Neuron (in vitro differentiated cells): ENCODE measurements around the gene LTK.

ENCODE experiments used
- H2AFZ ChIP-seq: one replicate; pipeline ENCODE4 v1.6.1; 2013; ENCODE audit warnings: low read depth, mild to moderate bottlenecking, inconsistent platforms, low read length, moderate library complexity
- H3K27me3 ChIP-seq: one replicate; pipeline ENCODE4 v1.6.1; 2013; ENCODE audit warnings: low read length; ENCODE audit not compliant: insufficient read depth
- H3K36me3 ChIP-seq: one replicate; pipeline ENCODE4 v1.6.1; 2013; ENCODE audit warnings: low read length; ENCODE audit not compliant: insufficient read depth
- H3K4me1 ChIP-seq: one replicate; pipeline ENCODE4 v1.6.1; 2013; ENCODE audit warnings: low read length; ENCODE audit not compliant: insufficient read depth
- H3K4me3 ChIP-seq: 2 replicates; pipeline ENCODE4 v1.5.1; 2013; ENCODE audit warnings: mild to moderate bottlenecking, low read length, moderate library complexity
- H3K9me3 ChIP-seq: one replicate; pipeline ENCODE4 v1.6.1; 2013; ENCODE audit warnings: low read length

The LTK gene

DNA sequence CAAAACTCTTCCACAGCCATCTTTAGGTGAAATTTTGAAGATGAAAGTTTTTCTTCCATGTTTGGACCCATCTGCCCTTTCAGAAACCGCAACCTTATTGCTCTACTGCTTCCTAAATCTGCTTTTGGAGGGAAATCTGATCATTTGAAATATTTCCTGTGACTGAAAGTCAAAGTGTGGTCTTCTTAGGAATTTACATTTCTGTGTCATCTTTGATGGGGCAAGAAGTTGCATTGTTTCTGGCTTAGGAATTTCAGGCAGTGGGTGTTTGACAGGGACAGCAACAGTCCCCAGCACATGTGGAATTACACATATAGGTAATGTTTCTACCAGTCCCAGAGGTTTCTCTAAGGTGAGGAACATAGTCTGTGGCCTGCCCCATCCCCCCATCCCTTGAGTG is 40.1 kb upstream of the LTK start:
- Histone ChIP-seq H3K36me3 (no peaks in the 10 kb centered on the region), H3K4me1 (peaks cover 10% of the 10 kb centered on the region), H3K4me3 (no peak overlapping the region), H3K27me3 (peaks cover 3% of the 10 kb centered on the region), H3K9me3 (no peaks in the 10 kb centered on the region), H2AFZ (no peak overlapping the region)

DNA sequence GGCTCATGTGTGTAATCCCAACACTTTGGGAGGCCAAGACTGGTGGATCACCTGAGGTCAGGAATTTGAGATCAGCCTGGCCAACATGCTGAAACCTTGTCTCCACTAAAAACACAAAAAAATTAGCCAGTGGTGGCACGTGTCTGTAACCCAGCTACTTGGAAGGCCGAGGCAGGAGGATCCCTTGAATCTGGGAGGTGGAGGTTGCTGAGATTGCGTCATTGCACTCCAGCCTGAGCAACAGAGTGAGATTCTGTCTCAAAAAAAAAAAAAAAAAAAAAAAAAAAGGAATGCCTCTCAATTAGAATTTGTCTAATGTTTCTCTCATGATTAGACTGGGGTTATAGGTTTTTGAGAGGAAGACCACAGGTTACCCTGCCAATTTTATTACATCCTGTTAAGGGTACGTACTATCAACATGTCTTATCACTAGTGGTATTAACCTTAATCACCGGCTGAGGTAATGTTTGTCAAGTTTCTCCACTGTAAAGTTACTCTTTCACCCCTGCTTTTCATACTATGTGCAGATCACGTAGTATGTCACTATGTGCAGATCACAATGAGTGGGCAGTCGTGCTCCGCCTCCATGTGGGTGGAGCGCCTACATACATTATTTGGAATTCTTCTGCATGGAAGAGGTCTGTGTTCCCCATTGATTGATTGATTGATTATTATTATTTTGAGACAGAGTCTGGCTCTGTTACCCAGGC is 36.6 kb upstream of the LTK start:
- Histone ChIP-seq H3K36me3 (no peaks in the 10 kb centered on the region), H3K27me3 (peaks cover 3% of the 10 kb centered on the region), H3K4me3 (no peak overlapping the region), H3K4me1 (no peaks in the 10 kb centered on the region), H2AFZ (no peak overlapping the region), H3K9me3 (no peaks in the 10 kb centered on the region)

DNA sequence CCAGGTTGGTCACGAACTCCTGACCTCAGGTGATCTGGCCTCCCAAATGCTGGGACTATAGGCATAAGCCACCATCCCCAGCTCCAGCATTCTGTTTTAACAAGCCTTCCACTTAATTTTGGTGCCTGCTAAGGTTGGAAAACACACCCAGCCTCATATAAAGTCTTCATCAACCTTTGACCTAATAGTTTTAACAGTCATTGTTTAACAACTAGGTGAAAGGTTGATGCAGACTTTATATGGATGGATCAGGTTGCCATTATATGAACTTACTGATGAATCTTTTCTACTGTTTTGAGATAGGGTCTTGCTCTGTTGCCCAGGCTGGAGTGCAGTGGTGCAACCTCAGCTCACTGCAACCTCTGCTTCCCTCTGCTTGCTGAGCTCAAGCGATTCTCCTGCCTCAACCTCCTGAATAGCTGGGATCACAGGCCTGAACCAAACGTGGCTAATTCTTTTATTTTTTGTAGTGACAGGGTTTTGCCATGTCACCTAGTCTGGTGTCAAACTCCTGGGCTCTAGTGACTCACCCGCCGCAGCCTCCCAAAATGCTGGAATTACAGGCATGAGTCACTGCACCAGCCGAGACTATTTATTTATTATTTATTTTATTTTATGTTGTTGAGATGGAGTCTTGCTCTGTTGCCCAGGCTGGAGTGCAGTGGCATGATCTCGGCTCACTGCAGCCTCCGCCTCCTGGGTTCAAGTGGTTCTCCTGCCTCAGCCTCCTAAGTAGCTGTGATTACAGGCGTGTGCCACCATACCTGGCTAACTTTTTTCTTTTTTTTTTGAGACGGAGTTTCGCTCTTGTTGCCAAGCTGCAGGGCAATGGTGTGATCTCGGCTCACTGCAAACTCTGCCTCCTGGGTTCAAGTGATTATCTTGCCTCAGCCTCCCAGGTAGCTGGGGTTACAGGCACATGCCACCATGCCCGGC is 33.5 kb upstream of the LTK start:
- H3K4me1 ChIP-seq: no peaks in the 10 kb centered on the region
- H3K36me3 ChIP-seq: no peaks in the 10 kb centered on the region
- no peak overlapping the region for H2AFZ ChIP-seq
- H3K9me3 ChIP-seq: no peaks in the 10 kb centered on the region
- no peak overlapping the region for H3K4me3 ChIP-seq
- H3K27me3 ChIP-seq: no peaks in the 10 kb centered on the region

DNA sequence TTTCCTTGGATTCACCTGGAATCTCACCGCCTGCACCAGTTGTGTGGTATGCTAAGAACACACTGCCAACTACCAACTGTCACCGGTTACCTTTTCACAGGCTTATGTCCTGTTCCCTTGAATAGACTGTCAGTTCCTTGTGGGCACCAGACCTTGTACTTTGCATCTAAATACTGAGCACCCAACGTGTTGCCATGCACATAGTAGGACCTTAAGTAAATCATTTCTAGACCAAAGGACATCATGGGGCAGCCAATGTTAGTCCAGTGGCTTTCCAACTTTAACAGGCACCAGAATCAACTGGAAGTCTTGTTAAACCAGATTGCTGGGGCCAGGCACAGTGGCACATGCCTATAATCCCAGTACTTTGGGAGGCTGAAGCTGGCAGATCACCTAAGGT is 31.6 kb upstream of the LTK start:
- Histone ChIP-seq H2AFZ (no peak overlapping the region), H3K4me1 (no peaks in the 10 kb centered on the region), H3K9me3 (no peaks in the 10 kb centered on the region), H3K36me3 (no peaks in the 10 kb centered on the region), H3K27me3 (no peaks in the 10 kb centered on the region), H3K4me3 (no peak overlapping the region)

DNA sequence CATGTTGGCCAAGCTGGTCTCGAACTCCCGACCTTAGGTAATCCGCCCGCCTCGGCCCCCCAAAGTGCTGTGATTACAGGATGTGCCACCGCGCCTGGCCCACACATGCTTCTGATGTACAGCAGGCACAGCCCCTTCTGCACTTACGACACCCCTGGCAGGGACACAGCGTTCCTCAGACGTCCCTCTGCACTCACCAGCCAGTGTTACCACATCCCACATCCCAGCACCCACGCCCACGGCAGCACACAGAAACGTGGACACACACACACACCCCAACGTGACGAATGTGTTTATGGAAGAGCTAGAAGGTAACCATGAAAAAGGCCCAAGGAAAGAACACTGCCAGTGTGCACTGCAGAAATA is 31.0 kb upstream of the LTK start:
- H3K27me3 ChIP-seq: no peaks in the 10 kb centered on the region
- H2AFZ ChIP-seq: peak overlapping the region; percentile 4
- no peaks in the 10 kb centered on the region for H3K4me1 ChIP-seq
- no peak overlapping the region for H3K4me3 ChIP-seq
- no peaks in the 10 kb centered on the region for H3K9me3 ChIP-seq
- H3K36me3 ChIP-seq: no peaks in the 10 kb centered on the region

DNA sequence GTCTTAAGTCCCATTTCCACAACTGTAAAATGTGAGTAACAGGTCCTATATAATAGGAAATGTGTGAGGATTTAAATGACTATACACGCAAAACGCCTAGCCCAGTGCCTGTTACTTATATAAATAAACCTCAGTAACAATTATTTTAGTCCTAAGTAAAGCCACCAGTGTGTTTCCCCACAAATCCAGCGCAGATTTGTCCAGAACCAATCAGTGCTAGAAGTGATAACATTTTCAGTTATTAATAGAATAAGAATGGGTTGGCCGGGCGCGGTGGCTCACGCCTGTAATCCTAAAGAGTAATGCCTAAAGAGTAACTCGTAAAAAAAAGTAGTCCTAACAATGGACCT is 29.9 kb upstream of the LTK start:
- Histone ChIP-seq H3K4me3 (peak overlapping the region; percentile 62), H3K36me3 (no peaks in the 10 kb centered on the region), H3K9me3 (no peaks in the 10 kb centered on the region), H3K4me1 (no peaks in the 10 kb centered on the region), H3K27me3 (no peaks in the 10 kb centered on the region), H2AFZ (peak overlapping the region; percentile 4)

DNA sequence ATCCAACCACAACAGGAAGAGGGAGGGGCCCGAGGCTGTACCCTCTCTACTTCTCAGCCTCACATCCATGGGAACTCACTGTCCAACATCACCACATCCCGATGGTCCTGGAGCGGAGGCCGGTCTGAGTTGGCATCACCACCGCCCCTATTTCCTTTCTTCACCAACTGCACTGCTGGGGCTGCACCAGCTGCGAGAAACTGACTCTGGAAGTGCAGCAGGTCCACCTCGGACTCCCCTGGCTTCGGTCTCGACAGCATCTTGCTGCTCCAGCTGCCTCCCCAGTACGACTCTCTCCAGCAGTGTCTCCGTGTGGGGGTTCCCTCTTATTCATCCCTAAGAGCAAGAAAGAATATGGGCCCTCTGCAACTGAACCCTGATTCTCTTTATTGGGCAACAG is 23.2 kb upstream of the LTK start:
- no peak overlapping the region for H2AFZ ChIP-seq
- H3K27me3 ChIP-seq: no peaks in the 10 kb centered on the region

DNA sequence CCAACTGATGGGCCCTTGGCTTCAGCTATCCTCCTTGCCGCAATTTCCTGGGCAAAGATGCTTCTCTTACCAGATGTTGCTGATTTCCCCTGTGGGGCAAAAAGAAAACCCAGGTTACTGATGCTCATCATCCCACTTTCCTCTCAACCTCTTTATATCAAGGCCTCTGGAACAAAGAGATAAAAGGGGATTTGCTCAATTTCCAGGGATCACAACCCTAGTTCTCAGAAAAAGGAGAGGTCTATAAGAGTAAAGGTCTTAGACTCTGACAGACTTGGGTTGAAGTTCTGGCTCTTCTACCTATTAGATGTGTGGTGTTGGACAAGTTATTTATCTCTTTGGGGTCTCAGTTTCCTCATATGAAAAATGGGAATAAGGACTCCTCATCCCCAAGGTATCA is 21.9 kb upstream of the LTK start:
- Histone ChIP-seq H2AFZ (no peak overlapping the region), H3K4me1 (no peaks in the 10 kb centered on the region), H3K4me3 (no peak overlapping the region), H3K27me3 (no peaks in the 10 kb centered on the region), H3K9me3 (no peaks in the 10 kb centered on the region), H3K36me3 (peaks cover 50% of the 10 kb centered on the region)

More for the DNA sequence above, 23.2 kb upstream of the LTK start:
- peaks cover 41% of the 10 kb centered on the region for H3K36me3 ChIP-seq
- H3K9me3 ChIP-seq: no peaks in the 10 kb centered on the region
- no peaks in the 10 kb centered on the region for H3K4me1 ChIP-seq
- no peak overlapping the region for H3K4me3 ChIP-seq

DNA sequence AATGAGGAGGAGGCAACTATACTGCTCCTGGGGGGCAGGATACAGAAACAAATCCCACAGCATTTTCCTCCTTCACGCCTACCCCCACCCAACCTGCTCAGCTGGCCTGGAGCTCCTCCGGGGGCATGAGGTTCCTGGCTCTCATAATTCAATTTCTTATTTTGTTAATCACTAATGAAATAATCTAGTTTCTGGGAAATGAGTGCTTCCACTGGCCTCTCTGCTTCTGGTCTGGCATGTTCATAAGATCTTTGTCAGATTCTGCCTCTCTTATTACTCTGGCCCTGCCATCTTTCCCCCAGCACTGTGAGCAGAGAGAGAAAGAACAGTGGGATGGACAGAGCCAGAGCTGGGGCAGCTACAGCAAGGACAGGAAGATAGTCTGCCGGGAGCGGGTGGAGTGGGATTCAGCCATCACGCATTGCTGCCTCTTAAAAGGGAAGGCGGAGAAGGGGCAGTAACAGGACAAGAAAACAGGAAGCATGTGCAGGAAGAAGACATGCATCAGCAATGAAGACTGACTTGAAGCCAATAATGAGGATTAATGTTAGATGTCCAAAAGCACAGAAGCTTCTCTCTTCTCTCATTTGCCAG is 16.8 kb upstream of the LTK start:
- no peaks in the 10 kb centered on the region for H3K9me3 ChIP-seq
- H2AFZ ChIP-seq: no peak overlapping the region
- H3K27me3 ChIP-seq: no peaks in the 10 kb centered on the region
- no peak overlapping the region for H3K4me3 ChIP-seq
- no peaks in the 10 kb centered on the region for H3K4me1 ChIP-seq
- H3K36me3 ChIP-seq: peaks cover 77% of the 10 kb centered on the region

DNA sequence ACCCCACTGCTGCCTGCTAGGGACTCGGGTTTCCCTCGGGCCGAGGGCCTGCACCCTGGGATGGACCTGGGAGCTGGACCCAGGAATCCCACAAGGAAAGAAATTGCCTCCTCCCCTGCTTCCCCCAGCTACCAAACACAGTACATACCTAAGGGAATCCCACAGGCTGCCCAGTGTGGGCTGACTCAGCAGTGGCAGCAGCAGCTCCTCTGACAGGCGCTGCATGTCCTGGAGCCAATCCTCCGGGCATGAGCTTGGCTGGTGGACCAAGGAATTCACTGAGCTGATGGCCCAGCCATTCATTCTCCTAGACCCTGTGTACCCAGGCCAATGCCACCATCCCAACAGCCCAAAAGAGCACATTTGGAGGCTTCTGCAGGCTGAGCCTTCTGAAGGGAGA is 9.5 kb upstream of the LTK start:
- Histone ChIP-seq H3K4me1 (no peaks in the 10 kb centered on the region), H3K4me3 (no peak overlapping the region), H3K36me3 (peaks cover 53% of the 10 kb centered on the region), H3K27me3 (no peaks in the 10 kb centered on the region), H2AFZ (no peak overlapping the region), H3K9me3 (no peaks in the 10 kb centered on the region)

DNA sequence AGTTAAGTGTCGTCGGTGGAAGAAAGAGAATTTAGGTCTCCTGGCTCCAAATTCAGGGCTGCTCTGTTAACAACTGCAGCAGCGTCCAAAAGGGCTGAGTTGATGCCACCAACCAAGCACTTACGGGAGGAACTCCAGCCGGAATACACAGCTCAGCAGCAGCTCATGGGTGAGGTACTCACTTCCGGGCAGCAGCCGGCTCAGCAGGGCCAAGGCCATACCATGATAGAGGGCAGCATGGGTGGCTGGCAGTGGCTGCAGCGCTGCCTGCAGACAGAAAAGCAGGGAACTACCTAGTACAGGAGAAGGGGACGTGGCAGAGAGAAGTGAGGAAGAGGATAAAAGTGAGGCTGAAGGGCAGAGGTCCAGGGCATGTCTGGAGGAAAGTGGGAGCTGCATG is 8.0 kb upstream of the LTK start:
- Histone ChIP-seq H2AFZ (no peak overlapping the region), H3K27me3 (no peaks in the 10 kb centered on the region), H3K4me1 (no peaks in the 10 kb centered on the region), H3K9me3 (no peaks in the 10 kb centered on the region), H3K36me3 (peaks cover 44% of the 10 kb centered on the region), H3K4me3 (no peak overlapping the region)

DNA sequence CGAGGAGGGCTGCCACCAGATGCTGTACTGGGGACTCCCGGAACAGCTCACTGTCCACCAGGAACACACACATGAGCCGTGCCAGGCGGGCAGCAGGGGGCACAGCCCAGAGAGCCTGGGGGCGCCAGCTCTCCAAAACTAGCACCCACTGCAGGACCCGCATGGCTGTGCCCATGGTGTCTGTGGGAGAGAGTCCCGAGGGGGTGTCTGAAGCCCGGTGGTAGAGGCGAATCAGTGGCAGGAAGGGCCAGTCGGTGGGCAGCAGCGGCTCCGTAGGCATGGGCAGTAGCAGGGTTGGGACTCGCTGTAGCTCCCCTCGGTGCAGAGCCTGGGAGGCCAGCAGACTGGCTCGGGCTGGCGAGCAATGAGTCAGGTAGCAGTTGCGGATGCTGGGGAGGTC is 7.0 kb upstream of the LTK start:
- Histone ChIP-seq H3K4me1 (no peaks in the 10 kb centered on the region), H3K9me3 (no peaks in the 10 kb centered on the region), H3K36me3 (peaks cover 38% of the 10 kb centered on the region), H3K27me3 (no peaks in the 10 kb centered on the region), H3K4me3 (no peak overlapping the region), H2AFZ (no peak overlapping the region)

DNA sequence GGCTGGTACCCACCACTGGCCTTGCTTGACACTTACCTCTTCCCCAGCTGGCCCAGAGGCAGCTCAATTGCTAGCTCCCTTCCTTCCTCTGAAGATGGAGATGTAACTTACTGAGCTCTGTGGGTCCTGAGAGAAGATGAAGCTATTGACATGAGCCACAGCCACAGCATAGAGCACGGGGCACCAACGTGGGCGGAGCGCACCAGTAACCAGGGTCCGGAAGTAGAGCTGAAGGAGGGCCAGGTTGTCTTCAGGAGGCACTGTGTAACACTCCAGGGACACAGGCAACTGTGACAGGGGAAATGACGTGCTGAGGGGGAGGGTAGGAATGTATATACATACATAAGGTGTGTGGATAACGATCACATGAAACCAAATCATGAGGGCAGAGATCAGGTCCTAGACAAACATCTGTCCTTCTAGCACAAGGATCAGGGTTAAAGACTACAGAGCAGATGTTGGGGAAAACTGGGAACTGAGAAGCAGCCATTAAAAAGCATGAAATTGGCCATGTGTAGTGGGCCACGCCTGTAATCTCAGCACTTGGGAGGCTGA is 4.3 kb upstream of the LTK start:
- Histone ChIP-seq H3K4me1 (no peaks in the 10 kb centered on the region), H3K9me3 (peaks cover 3% of the 10 kb centered on the region), H2AFZ (no peak overlapping the region), H3K27me3 (peaks cover 12% of the 10 kb centered on the region), H3K36me3 (peaks cover 25% of the 10 kb centered on the region), H3K4me3 (no peak overlapping the region)
